GM18870 (cell line): ENCODE results near the gene PLEKHS1.
"Not testable (repeated sequence)": the region's sequence is repeated elsewhere in the genome, so short reads cannot be mapped to it uniquely, and the experiment has no call there.

Source experiments
- ATAC-seq: cut with Tn5 transposase; IDR thresholded peaks from one replicate; pipeline ENCODE4 v1.9.1; 2021; ENCODE audit warnings: moderate library complexity; ENCODE audit not compliant: unreplicated experiment

Gene PLEKHS1

DNA sequence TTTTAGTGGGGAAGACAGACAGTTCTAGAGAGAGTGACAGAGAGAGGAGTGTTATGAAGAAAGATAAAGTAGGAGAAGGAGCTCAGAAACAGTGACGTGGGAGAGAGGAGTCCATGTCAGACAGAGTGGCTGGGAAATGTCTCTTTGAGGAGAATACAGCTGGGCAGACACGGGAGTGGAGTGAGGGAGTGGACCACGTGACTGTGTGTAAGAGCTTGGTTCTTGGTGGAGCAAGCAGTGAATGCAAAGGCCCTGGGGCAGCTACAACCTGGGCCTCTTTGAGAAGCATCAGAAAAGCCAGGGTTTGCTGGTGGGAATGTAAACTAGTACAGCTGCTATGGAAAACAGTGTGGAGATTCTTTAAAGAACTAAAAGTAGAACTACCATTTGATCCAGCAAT, 11.9 kb upstream of the PLEKHS1 start:
- ATAC-seq: no peak

GRCh38 chr10:113740850-113741249, 10.6 kb upstream of the PLEKHS1 start:
- no peak for ATAC-seq

- no peak for ATAC-seq
Measured at GRCh38 chr10:113742466-113742865, 9.0 kb upstream of the PLEKHS1 start.

GRCh38 chr10:113743594-113743993, 7.9 kb upstream of the PLEKHS1 start:
- no peak for ATAC-seq

- no peak for ATAC-seq
Measured at GRCh38 chr10:113745374-113745773, 6.1 kb upstream of the PLEKHS1 start.

DNA sequence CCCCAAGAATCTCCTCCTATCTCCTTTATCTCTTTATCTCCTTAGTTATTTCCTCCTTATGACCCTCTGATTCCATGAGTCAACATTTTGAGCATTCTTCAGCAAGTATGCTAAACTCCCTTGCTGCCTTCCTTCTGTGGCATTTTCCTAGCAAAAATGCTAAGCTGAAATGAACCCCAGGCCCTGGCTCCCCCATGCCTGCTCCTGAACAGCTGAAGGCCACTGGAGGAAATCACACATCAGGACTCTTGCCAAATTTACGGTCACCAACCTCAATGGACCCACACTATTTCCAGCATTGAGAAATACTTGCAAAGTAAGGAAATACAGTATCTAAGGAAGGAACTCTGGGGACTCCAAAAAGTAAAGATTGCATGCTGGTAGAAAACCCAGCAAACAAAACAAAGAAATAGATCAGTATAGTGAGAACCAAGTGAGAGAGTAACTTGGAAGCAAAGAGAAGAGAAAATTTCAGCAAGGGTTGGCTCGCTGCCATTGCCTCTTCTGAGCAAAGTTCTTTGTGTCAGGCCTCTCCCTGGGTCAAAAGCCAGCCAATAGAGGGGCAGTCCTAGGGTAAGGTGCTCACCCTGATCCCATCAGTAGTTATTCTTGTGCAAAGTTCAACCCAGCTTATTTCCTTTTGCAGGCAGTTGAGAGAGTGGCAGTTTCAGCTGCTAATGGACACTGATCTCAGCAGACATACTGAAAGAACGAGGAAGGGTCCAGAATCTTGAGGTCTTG, 5.1 kb upstream of the PLEKHS1 start:
- ATAC-seq: no peak

DNA sequence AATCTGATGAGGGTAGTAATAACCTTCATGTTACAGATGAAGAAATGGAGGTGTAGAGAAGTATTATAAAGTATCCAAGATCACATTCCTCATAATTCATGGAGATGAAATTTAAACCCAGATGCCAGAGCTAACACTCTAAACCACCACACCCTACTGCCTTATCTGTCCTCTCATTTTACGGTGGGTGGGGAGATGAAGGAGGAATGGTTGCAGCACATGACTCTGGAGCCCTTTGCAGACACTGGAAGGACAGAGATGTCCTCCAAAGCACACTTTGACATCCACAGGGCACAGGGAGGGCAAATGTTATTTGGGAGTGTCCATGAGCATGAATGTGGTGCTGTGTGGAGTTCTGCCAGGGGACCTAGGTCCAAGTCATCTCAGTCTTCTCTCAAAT, 1.1 kb downstream of the PLEKHS1 start:
- no peak for ATAC-seq

DNA sequence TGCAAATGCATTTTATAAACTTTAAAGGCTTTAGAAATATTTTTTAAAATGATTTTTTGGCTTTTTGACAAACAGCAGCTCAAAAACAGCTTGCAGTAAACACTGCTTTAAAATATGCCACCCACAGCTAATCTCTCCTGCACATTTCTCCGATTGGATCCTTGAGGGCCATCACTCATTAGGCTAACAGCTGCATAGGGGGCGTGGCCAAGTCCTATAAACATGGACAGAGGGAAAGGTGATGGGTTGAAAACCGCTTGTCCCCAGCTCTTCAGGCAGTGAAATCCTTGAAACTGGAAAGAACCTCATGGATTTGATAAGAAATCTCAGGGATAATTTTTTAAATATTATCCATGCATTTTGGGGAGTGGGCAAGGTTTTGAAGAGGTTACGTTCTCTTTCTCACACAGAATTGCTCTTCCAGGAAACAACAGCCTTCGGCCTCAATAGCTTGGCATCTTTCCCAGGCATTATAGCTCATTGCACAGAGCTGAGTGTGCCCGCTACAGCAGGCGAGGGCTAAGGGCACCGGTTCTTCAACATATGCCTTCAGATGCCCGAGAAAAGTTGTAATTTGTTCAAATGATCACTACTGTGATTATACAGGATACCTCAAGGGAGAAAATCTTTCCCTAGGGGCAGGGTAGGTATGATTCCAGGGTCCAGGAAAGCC, 1.7 kb downstream of the PLEKHS1 start:
- no peak for ATAC-seq

GRCh38 chr10:113754125-113754524, 2.6 kb downstream of the PLEKHS1 start:
- ATAC-seq: no peak

- no peak for ATAC-seq
Measured at GRCh38 chr10:113754768-113755167, 3.3 kb downstream of the PLEKHS1 start.

DNA sequence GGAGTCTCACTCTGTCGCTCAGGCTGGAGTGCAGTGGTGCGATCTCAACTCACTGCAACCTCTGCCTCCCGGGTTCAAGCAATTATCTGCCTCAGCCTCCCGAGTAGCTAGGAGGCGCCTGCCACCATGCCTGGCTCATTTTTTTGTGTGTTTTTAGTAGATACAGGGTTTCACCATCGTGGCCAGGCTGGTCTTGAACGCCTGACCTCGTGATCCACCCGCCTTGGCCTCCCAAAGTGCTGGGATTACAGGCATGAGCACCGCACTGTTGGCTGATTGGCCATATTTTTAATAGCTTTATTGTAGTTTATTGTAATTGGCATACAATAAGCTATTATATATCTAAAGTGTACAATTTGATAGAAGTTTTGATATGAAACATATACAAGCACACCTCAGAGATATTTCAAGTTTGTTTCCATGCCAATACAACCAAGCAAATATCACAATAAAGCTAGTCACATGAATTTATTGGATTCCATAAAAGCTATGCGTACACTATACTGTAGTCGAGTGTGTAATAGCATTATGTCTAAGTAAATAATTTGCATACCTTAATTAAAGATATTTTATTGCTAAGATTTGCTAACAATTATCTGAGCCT, 5.6 kb downstream of the PLEKHS1 start:
- ATAC-seq: no peak

DNA sequence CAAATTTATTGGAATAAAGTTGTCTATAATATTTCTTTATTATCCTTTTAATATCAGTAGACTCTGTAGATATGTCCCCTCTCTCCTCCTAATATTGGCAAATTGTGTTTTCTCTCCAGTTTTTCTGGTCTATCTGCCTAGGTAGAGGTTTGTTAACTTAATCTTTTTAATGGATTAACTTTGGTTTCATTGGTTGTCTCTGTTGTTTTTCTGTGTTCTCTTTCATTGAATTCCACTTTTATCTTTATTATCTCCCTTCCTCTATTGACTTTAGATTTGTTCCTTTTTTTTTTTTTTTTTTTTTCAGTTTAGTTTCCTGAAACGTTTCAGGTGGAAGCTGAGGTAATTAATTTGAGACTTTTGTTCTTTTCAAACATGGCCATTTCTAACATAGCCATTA, 10.6 kb downstream of the PLEKHS1 start:
- no peak for ATAC-seq

DNA sequence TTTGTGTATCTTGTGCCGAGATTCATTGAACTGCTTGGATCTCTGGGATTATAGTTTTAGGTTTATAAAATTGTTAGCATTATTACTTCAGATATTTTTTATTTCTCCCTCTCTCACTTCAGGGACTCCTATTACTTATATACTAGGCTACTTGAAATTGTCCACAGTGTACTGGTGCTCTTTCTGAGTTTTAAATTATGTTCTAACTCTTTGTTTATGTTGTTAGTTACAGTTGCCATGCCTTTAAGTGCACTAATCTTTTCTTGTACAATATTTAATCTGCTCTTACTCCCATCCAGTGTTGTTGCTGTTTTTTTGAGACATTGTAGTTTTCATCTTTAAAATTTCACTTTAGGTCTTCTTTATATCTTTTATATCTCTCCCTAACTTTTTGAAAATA, 13.1 kb downstream of the PLEKHS1 start:
- ATAC-seq: no peak

DNA sequence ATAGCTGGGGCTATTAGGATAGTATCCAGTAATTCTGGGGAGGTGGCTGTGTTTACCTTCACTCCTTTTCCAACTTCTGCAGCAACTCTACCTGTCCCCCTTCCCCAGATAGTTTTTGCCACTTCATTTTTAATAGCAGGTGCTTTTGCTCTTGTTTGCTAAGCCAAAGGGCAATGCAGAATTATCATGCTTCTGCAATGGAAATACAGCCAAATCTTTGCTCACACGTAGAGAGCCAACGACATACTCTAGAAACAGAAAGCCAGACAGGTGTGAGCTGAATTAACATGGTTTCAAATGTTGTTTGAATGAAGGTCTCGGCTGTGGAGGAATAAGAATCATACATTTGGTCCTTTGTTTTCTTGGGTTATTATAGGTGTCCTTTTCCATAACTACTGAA, 14.4 kb downstream of the PLEKHS1 start:
- no peak for ATAC-seq

DNA sequence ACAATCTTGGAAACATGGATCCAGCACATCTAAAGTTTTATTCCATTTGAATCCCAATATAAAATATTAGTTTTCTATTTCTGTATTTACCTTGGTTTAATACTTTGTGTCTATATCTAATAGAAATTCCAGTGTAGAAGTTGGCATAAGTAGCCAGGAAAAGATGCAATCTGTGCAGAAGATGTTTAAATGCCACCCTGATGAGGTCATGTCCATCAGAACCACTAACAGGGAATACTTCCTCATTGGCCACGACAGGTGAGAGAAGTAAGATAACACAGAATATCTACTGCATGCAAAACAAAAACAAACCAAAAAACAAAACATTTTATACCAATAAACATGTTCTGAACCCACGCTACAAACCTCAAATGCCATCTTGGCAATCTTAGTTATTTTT, 15.7 kb downstream of the PLEKHS1 start:
- ATAC-seq: no peak

- no peak for ATAC-seq
Measured at GRCh38 chr10:113770346-113770745, 18.9 kb downstream of the PLEKHS1 start.

- ATAC-seq: not testable (repeated sequence)
Measured at GRCh38 chr10:113771131-113771530, 19.6 kb downstream of the PLEKHS1 start.

DNA sequence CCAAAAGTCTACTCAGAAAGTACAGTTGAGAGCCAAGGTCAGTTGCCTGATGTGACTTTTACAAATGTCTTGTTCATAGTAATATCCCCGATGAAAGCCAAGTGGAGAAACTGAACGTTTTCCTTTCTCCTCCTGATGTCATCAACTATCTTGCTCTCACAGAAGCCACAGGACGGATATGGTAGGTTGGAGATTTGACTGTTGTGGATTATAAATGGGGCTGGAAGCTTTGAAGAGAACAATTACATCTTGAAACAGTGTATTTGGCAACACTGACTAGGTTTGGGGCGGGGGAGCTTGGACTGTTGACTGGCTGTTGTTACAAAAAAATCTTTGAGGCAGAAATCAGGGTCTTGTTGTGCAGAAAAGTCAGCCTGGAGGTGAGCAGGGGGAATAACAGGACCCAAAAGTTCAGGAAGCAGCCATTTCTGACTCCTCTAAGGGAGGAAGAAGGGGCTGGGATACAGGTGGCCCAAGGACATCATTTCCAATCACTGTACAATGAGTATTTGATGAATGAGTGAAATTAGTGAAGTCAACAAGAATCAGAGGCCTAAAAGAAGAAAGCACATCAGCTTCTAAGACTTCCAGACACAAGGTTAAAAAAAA, 24.3 kb downstream of the PLEKHS1 start:
- ATAC-seq: no peak

GRCh38 chr10:113776553-113776952, 25.1 kb downstream of the PLEKHS1 start:
- ATAC-seq: no peak

DNA sequence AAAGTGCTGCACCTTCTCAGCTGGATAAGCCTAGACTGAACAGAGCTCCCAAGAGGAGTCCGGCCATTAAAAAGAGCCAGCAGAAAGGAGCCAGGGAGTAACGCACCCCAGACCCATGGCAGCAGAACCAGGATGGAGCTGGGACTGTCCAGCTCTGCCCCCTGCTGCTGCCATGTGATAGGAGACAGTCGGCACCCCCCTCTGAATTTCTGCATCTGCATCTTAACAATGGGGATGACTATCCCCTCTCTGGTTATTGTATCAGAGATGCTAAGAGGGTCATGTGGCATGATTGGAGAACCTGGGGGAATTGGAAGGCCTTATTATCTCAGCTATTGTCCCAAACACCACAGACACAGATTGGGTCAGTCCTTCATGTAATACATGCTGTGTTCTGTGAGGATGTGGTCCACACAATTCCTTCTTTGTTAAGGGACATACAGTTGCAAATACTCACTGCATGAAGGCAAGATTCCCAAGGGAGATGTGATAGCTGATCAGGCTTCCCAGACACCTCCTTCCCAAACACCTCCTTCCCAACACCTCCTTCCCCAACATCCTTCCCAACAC, 29.3 kb downstream of the PLEKHS1 start:
- ATAC-seq: no peak

DNA sequence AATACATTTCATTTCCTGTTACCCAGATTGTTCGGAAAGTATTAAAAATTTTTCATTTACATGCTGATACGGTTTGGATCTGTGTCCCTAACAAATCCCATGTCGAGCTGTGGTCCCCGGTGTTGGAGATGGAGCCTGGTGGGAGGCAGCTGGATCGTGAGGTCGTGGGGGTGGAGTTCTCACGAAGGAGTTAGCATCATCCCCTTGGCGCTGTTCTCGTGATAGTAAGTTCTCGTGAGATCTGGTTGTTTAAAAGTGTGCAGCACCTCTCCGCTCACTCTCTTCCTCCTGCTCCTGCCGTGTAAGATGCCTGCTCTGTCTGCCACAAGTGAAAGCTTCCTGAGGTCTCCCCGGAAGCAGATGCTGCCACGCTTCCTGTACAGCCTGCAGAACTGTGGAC, 30.9 kb downstream of the PLEKHS1 start:
- ATAC-seq: no peak
